OCI-LY3 (cell line): ENCODE data around the gene SYCP2L.

Experiments
- EZH2phosphoT487 ChIP-seq: fragments of 200-600 bp; shearing (Covaris generic); IDR thresholded peaks from 2 replicates; pipeline ENCODE4 v1.6.1; 2018; ENCODE audit warnings: antibody characterized with exemption, mixed run types, low read depth
- TF ChIP-seq, protein P1 (sequence below): fragments of 200-600, 300-600 bp; sonication (generic); IDR thresholded peaks from 2 replicates; pipeline ENCODE4 v1.5.1; 2014; ENCODE audit warnings: antibody characterized with exemption, low read length, low read depth

DNA sequence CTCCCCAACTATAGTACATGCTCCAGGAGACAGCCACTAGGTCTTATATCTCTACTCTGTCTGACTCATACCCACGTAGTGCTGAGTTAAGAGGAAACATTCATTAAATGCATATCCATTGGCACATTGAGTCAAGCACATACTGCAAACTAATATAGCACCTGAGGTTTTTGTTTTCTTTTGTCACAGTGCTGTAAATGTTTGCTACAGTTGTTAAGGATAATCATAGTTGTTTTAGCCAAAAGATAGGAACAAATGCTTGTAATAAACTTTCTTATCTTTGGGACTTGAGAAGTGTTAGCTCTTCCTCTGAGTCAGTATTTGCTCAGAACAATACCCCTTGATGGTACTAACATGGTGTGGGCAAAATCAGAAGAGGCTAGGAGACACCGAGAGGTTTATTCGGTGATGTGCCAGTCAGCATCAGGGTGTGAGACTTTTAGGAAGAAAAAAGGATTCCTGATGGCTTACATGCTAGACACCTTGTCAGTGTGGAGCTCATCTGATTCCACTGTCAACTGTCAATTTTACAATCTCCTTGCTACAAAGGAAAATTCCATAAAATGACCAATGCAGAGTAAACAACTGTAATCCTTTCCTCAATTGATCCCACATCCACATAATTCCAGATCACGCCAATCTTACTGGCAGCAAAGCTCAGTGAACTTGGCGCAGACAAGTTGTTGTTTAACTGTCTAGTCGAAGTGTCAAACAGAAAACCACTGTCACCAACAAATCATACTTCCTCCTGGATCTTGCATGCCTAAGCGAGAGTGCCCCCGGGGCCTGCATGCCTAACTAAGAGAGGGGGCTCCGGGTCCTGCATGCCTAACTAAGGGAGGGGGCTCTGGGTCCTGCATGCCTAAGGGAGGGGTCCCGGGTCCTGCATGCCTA lies 121.1 kb downstream of the SYCP2L start:
- TF ChIP-seq, protein P1, sequence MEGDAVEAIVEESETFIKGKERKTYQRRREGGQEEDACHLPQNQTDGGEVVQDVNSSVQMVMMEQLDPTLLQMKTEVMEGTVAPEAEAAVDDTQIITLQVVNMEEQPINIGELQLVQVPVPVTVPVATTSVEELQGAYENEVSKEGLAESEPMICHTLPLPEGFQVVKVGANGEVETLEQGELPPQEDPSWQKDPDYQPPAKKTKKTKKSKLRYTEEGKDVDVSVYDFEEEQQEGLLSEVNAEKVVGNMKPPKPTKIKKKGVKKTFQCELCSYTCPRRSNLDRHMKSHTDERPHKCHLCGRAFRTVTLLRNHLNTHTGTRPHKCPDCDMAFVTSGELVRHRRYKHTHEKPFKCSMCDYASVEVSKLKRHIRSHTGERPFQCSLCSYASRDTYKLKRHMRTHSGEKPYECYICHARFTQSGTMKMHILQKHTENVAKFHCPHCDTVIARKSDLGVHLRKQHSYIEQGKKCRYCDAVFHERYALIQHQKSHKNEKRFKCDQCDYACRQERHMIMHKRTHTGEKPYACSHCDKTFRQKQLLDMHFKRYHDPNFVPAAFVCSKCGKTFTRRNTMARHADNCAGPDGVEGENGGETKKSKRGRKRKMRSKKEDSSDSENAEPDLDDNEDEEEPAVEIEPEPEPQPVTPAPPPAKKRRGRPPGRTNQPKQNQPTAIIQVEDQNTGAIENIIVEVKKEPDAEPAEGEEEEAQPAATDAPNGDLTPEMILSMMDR: no peak
- no peak for TF ChIP-seq EZH2phosphoT487
